SH-SY5Y (cell line): ENCODE results near the gene MGAT4A.

Source experiments
- GATA2 ChIP-seq: IDR thresholded peaks from 2 replicates; pipeline ENCODE4 v1.6.1; 2011; ENCODE audit warnings: mild to moderate bottlenecking, low read depth, low read length
- GATA3 ChIP-seq: IDR thresholded peaks from 2 replicates; pipeline ENCODE4 v1.6.1; 2011; ENCODE audit warnings: low read depth, mild to moderate bottlenecking, low read length, moderate library complexity

The MGAT4A gene

DNA sequence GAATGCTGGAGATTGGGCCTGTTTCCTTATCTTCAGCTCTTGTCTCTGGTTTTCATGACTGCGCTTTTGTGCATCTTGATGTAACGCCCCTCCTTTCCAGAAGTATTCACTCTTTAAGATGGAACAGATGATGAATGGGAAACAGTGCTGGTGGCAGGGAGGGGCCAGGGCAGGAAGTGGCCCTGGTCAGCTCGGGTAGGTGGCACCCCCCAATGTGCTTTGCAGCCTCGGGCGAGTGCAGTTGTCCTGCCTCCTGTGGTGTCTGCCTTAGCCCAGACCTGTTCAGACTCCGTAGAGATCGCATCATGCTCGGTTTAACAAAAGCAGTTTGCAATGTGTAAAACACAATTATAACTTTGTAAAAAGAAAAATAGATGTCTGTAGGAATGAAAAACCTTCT, 17.0 kb upstream of the MGAT4A start:
- TF ChIP-seq GATA2: no peak
- no peak for TF ChIP-seq GATA3

GRCh38 chr2:98746426-98746825, 15.5 kb upstream of the MGAT4A start:
- TF ChIP-seq GATA2 (no peak), GATA3 (no peak)

DNA sequence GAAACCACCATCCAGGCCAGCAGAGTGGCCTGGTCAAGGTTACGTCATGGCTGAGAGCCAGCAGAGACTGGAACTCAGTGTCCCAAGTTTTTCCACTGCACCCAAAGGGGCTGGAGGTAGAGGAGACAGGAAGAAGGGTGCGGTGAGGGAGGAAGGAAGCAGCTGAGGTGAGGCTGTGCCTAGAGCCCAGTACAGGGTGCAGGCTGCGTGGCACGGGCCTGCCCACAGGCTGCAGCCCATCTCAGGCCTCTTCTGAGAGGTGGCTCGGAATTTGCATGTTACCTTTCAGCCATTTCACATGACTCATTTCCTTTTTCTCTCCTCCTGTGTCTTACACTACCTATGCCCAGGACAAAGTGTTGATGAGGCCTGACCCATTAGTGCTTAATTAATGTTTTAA, 13.7 kb upstream of the MGAT4A start:
- TF ChIP-seq GATA3: no peak
- no peak for TF ChIP-seq GATA2

DNA sequence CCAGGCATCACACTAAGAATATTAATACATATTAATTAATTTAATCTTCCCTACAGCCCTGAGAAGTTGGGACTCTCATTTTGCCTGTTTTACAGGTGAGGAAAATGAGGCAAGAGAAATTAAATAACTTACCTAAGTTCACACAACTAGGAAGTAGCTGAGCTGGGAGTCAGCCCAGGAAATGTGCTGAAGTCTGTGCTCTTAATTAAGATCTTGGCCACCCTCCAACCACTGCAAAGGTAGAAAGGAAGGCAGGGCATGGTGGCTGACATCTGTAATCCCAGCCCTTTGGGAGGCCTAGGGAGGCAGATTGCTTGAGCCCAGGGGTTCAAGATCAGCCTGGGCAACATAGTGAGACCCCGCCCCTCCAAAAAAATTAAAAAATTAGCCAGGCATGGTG, 12.9 kb upstream of the MGAT4A start:
- no peak for TF ChIP-seq GATA3
- no peak for TF ChIP-seq GATA2

GRCh38 chr2:98739020-98739419, 8.1 kb upstream of the MGAT4A start:
- TF ChIP-seq GATA2 (no peak), GATA3 (no peak)

GRCh38 chr2:98738304-98738703, 7.4 kb upstream of the MGAT4A start:
- TF ChIP-seq GATA3 (no peak), GATA2 (no peak)

- TF ChIP-seq GATA3: no peak
- no peak for TF ChIP-seq GATA2
Measured at GRCh38 chr2:98737848-98738247, 6.9 kb upstream of the MGAT4A start.

DNA sequence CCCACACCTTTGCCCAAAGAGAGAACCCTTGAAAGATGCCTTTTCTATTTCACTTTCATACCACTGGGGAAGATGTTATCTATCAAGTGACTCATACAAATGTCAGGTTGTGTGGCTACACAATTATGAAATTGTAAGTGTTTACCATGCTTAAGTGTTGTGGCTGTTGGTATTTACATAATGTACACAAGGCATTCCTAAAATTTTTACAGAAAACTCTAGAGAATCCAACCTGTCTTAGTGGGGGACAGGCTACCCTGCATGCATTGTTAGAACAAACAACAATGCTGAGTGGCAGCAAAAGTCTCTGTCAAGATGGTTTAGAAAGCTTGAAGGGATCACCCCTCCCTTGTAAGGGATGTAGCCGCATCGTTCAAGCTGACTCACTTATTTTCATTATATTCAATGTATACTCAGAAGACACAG, 5.5 kb upstream of the MGAT4A start:
- TF ChIP-seq GATA3 (no peak), GATA2 (no peak)

GRCh38 chr2:98734823-98735260, 3.9 kb upstream of the MGAT4A start:
- TF ChIP-seq GATA2 (no peak), GATA3 (no peak)

DNA sequence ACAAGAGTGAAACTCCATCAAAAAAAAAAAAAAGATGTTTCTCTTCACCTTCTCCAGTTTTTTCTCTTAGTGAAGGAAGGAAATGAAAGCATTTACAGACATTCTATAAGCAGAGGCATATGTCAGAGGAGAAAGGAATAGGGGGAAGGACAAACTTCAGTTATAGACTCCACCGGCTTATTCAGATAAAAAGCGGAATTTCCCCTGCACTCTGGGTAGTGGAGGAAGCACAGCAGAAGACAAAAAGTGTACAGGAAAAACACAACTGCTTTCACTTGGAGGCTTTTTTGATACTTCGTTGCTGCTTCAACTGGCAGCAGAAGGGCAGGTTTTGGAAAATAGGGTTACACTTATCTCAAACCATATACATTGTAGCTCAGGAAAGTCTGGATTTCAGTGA, 3.2 kb upstream of the MGAT4A start:
- TF ChIP-seq GATA2: no peak
- no peak for TF ChIP-seq GATA3

DNA sequence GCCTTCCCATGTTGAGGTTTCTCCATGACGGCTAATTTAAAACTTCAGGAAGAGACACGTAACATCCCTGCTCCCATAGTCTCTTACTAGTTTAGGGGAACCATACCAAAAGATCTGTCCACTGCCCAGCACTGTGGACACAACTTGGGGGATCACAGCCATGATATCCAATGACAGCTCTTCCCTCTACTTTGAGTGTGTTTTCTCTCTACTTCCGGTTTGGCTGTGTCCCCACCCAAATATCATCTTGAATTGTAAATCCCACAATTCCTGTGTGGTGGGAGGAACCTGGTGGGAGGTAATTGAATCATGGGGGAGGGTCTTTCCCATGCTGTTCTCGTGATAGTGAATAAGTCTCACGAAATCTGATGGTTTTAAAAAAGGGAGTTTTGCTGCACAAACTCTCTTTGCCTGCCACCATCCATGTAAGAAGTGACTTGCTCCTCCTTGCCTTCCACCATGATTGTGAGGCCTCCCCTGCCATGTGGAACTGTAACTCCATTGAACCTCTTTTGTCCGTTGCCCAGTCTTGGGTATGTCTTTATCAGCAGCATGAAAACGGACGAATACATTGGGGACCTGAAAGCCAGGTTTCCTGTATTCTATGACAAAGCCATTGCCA, 1.6 kb upstream of the MGAT4A start:
- no peak for TF ChIP-seq GATA3
- TF ChIP-seq GATA2: no peak

- TF ChIP-seq GATA3 (no peak), GATA2 (no peak)
Measured at GRCh38 chr2:98731894-98732349, 990 bp upstream of the MGAT4A start.

GRCh38 chr2:98730707-98731040, 258 bp downstream of the MGAT4A start:
- no peak for TF ChIP-seq GATA3
- no peak for TF ChIP-seq GATA2

DNA sequence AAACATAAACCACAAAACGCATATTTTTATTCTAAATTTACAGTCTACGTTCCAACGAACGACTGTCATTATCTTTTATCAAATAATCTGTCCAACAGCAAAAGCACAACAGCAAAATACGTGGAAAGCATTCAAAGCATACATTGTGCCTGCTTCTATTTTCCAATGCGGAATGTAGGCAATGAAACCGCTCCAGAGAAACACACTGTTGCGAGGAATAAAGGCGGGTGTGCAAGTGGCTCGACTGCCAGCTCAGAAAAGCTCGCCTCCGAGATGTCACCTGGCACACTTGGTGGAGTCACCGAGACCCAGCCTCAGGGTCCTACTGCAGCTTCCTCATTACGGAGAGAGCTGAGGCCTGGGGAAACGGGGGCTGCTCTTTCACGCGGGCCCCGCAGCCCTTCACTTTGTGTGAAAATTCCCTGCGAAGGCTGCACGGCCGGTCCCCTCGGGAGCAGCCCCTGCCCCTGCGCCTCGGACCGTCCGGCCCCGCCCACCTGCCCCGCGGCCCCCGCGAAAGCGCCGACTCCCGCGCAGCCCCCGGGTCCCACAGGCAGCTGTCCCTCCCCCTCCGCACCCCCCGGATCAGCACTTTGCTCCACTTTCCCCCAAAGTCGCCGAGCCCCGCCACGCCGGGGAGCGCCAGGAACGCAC, 752 bp downstream of the MGAT4A start:
- TF ChIP-seq GATA3: no peak
- TF ChIP-seq GATA2: no peak

DNA sequence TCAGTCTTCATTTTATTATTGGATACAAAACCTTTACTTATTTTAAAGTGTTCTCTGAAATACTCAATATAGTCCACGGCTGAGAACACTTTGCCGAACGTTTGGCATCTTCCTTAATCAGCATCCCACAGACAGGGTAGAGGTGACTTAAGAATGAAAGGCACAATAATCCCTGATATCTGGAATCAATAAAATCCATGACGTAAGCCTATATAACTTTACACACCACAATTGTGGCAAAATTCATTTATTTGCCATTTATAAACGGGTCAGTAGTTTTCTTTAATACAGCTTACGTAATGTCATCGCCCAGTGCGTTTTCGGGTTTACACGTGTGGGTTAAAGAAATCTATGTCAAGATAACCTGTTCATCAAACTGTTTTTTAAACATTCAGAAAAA, 1.3 kb downstream of the MGAT4A start:
- TF ChIP-seq GATA2: no peak
- no peak for TF ChIP-seq GATA3
